ENCODE measurements around the gene TPRG1L.

TPRG1L gene

DNA sequence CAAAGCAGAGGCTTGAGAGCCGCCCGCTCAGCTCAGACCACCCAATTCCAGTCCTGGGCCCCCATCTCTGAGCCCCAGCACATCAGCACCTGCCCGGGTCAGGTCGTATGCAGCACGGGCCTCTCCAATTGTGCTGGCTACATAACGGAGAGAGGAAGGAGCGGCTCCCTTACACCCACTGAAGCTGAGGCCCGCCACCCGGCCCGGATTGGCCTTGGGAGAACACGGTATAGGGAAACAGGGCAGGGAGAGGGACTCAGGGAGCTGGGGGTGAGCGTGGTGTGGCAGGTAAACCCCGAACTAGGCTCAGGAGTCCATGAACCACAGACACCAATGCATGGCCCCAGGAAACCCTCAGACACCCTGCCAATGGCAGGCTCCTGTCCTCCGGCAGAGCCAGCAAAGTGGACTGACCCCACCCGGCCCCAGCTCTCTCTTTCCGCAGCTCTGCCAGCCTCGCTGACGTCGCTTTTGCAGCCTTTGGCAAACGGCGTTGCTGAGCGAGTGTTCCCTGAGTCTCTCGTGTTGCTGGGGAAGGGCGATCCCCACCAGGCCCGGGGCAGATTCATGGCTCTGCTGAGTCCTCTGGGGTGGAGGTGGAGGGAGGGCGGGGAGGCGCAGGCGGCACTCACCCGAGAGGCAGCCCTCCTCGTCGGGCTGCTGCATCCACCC lies 30.0 kb upstream of the TPRG1L start:
- no peak overlapping the region for H3K4me3 ChIP-seq (ENCODE audit: low read length)
- DNase-seq (ENCODE audit: low read depth): no peak
- TF ChIP-seq, protein P1, sequence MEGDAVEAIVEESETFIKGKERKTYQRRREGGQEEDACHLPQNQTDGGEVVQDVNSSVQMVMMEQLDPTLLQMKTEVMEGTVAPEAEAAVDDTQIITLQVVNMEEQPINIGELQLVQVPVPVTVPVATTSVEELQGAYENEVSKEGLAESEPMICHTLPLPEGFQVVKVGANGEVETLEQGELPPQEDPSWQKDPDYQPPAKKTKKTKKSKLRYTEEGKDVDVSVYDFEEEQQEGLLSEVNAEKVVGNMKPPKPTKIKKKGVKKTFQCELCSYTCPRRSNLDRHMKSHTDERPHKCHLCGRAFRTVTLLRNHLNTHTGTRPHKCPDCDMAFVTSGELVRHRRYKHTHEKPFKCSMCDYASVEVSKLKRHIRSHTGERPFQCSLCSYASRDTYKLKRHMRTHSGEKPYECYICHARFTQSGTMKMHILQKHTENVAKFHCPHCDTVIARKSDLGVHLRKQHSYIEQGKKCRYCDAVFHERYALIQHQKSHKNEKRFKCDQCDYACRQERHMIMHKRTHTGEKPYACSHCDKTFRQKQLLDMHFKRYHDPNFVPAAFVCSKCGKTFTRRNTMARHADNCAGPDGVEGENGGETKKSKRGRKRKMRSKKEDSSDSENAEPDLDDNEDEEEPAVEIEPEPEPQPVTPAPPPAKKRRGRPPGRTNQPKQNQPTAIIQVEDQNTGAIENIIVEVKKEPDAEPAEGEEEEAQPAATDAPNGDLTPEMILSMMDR (IDR thresholded peaks at IDR 0.05; ENCODE audit: insufficient read depth, low read depth, low read length, missing control alignments): no peak

DNA sequence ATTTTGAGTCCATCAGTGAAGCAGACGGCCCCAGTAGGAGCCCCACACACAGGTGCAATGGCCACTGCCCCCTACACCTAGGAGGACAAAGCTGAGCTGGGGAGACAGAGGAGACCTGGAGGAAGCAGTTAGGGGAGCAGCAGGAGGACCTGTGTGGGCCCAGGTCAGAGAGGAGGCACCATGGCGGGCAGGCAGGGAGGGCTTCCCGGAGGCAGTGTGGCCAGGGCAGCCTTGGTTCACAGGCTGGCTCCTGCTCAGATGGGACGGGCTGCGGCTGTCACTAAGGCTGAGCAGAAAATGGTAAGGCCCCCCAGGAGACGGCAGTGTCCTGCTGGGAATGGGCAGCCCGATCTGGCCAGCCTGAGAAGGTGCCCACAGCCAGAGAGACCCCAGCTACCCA lies 28.9 kb upstream of the TPRG1L start:
- H3K4me3 ChIP-seq (ENCODE audit: low read length): no peak overlapping the region
- no peak for DNase-seq (ENCODE audit: low read depth)
- TF ChIP-seq, protein P1 (IDR thresholded peaks at IDR 0.05; ENCODE audit: insufficient read depth, low read depth, low read length, missing control alignments): no peak

DNA sequence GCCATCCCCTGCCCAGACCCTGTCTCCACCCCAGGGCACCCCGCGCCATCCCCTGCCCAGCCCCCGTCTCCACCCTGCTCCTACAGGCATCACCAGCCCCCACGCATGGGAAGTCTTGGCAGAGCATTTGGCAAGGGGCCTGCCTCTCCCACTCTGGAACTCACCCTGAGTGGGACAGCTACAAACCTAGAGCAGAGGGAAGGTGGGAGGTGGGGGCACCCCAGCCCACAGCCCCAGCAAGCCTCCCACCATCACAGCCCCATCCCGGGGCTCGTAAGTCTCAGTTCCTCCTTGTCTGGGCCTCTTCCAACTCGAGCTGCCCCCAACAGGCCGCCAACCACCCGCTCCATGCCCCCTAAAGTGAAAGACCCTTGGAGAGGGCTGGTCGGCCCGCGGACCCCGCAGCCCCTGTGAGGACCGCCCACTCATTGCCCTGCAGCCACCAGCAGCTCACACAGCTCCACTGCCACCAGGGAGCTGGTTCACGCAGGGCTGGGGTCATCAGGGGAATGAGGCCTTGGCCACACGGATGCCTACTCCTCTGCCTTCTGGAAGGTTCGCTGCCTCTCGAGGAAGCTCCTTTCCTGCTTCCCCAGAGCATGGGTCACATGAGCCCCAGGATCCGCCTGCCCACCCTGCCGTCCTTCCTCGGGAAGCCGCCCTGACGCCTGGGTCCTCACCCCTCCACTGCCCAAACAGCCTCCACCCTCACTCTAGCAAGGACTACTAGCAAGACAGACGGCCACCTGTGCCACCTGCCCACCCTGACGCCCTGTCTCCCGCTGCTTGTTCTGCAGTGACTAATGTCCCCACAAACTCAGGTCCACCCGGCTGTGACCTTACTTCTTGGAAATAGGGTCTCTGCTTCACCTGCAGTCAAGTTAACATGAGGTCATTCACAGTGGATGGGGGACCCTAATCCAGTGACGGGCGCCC lies 27.9 kb upstream of the TPRG1L start:
- no peak overlapping the region for H3K4me3 ChIP-seq (ENCODE audit: low read length)
- no peak for DNase-seq (ENCODE audit: low read depth)
- TF ChIP-seq, protein P1 (IDR thresholded peaks at IDR 0.05; ENCODE audit: insufficient read depth, low read depth, low read length, missing control alignments): no peak

DNA sequence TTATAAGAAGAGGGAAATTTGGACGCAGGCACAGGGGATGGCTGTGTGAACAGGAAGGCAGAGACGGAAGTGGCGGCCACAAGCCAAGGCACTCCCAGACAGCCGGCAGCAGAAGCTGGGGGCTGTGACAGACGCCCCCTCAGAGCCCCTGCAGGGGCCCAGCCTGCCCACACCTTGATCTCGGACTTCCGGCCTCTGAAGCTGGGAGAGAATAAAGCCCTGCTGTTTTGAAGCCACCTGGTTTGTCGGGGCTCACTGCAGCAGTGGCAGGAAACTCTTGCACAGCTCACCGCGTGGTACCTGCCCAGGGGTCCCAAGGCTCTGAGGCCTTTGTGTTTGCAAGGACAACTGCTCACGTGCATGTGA lies 27.2 kb upstream of the TPRG1L start:
- TF ChIP-seq, protein P1 (IDR thresholded peaks at IDR 0.05; ENCODE audit: insufficient read depth, low read depth, low read length, missing control alignments): no peak
- DNase-seq (ENCODE audit: low read depth): no peak

DNA sequence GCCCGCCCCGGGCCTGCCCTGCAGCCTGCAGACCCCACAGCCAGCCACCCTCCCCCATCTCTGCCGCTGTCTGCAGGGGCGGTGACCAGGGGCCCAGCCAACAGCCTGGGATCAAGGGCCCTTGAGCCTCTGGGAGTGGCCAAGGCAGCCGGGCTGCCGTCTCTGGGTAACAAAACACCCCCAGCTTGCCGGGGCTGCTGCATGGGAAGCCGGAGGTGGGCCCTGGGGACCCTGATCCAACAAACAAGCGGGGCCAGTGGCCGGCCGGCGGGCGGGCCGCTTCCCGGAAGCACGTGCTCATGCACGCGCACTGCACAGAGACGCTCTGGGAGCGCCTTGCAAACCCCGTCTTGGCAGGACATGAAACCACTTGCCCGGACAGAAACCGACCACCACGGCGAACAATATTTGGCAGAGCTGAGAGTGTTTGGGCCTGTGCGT lies 26.7 kb upstream of the TPRG1L start:
- H3K4me3 ChIP-seq (ENCODE audit: low read length): no peak overlapping the region
- TF ChIP-seq, protein P1 (IDR thresholded peaks at IDR 0.05; ENCODE audit: insufficient read depth, low read depth, low read length, missing control alignments): no peak
- DNase-seq (ENCODE audit: low read depth): peak; percentile 49

More for the DNA sequence above, 27.2 kb upstream of the TPRG1L start:
- H3K4me3 ChIP-seq (ENCODE audit: low read length): no peak overlapping the region

DNA sequence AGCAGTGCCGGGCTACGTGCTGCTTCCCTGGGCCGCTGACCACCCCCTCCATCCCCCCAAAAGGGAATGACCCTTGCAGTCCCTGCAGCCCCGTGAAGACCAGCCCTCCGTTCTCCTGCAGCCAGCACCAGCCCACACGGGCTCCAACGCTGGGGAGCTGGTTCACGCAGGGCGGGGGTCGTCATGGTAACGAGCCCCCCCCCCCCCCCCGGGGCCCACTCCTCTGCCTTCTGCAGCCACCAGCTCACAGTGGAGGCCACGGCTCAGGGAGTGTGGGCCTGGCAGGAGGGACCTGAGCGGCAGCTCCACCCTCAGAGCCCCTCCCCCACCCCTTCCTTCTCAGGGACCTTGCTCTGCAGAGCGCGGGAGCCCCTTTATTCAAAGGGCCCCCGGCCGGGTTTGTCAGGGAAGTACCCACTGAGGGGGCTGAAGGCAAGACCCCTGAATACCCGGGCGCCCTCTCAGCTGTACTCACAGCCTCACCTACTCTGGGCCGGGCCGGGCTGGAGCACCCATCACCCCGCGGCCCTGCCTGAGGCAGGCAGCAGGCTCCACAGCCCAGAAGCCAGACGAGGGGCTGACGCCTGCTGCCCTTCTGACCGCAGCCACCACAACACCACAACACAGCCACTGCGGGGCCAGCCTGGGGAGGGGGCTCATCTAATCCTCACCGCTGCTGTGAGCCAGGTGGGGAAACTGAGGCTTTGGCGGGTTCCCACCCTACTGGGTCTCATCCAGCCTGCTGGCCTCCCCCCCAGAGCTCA lies 26.1 kb upstream of the TPRG1L start:
- no peak for DNase-seq (ENCODE audit: low read depth)
- no peak overlapping the region for H3K4me3 ChIP-seq (ENCODE audit: low read length)
- TF ChIP-seq, protein P1 (IDR thresholded peaks at IDR 0.05; ENCODE audit: insufficient read depth, low read depth, low read length, missing control alignments): no peak

Measured in epithelial cell of esophagus (primary cell).